SU-DHL-6 (cell line): ENCODE measurements around the gene SEMA4D.

Experiments
- EZH2phosphoT487 ChIP-seq: fragments of 200-600 bp; sonication (generic), shearing (Covaris generic); conservative IDR thresholded peaks from 2 replicates; pipeline ENCODE4 v1.6.1; 2018; ENCODE audit warnings: mild to moderate bottlenecking, antibody characterized with exemption, low read length, moderate library complexity, mixed read lengths
- TF ChIP-seq, protein P1 (sequence below): fragments of 200-600 bp; sonication (generic); IDR thresholded peaks from one replicate; pipeline ENCODE4 v1.5.1; 2017; ENCODE audit warnings: antibody characterized with exemption, mild to moderate bottlenecking, low read length, moderate library complexity; ENCODE audit not compliant: insufficient read depth, poor library complexity, severe bottlenecking

DNA sequence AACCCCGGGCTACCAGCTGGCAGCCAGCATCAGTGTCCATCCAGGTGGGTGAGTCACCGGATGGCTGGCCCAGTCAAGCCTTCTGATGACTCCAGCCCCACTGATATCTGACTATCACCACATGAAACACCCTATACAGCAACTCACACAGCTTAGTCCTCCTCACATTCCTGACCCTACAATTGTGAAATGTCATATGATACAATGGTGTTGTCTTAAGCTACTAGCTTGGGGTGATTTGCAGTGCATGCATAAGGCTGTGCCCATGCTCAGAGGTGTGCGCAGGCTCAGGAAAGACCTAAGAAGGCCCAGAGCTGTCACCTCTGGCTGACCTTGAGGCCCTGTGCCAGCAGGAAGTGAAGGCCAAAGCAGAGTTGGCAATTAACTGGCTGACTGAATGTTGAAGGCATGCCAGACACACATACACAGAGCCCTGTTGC lies 21.5 kb upstream of the SEMA4D start:
- TF ChIP-seq, protein P1, sequence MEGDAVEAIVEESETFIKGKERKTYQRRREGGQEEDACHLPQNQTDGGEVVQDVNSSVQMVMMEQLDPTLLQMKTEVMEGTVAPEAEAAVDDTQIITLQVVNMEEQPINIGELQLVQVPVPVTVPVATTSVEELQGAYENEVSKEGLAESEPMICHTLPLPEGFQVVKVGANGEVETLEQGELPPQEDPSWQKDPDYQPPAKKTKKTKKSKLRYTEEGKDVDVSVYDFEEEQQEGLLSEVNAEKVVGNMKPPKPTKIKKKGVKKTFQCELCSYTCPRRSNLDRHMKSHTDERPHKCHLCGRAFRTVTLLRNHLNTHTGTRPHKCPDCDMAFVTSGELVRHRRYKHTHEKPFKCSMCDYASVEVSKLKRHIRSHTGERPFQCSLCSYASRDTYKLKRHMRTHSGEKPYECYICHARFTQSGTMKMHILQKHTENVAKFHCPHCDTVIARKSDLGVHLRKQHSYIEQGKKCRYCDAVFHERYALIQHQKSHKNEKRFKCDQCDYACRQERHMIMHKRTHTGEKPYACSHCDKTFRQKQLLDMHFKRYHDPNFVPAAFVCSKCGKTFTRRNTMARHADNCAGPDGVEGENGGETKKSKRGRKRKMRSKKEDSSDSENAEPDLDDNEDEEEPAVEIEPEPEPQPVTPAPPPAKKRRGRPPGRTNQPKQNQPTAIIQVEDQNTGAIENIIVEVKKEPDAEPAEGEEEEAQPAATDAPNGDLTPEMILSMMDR = no peak
- TF ChIP-seq EZH2phosphoT487 = no peak
